B cell (primary cell): ENCODE results near the gene FAM76A. TPM values are rescaled to one million over a fixed set of nuclear protein-coding genes. Genes with fewer than 3 reads are reported as not detected.

Source experiments
- ATAC-seq: fragments of 200-7000 bp; cut with Tn5 transposase; one replicate; pipeline ENCODE4 v1.10.0; 2021; ENCODE audit warnings: low read depth, mild to moderate bottlenecking, moderate number of reproducible peaks, moderate library complexity
- CTCF ChIA-PET: fragments of 350-600 bp; sonication (Branson Sonifier 250); formaldehyde crosslinking; loops from one replicate; lab custom pipeline; 2021; ENCODE audit warnings: antibody characterized with exemption, inconsistent platforms; lab: Charles Lee
- POLR2A ChIA-PET: fragments of 350-600 bp; sonication (Branson Sonifier 250); formaldehyde crosslinking; loops from one replicate; lab custom pipeline; 2021; ENCODE audit warnings: antibody characterized with exemption; lab: Charles Lee
- DNase-seq: peaks from one replicate; pipeline ENCODE4 v3.0.0; 2013
- H2AFZ ChIP-seq: 2 replicates; pipeline ENCODE4 v1.6.1; 2012; ENCODE audit warnings: mild to moderate bottlenecking, low read depth, low read length; ENCODE audit not compliant: insufficient read depth, poor library complexity, severe bottlenecking
- H3K27ac ChIP-seq, 2 donors: 1 replicate in 1 of 2; 2 replicates in 1 of 2; pipeline ENCODE4 v1.5.1; 2012 to 2013; ENCODE audit warnings: low read length in 2 of 2, mild to moderate bottlenecking in 2 of 2, moderate library complexity in 1 of 2
- H3K27me3 ChIP-seq, 4 experiments: fragments of 200-600 bp in 1 of 4; sonication (generic) in 1 of 4; replicated peaks in 1 of 4; 1 replicate in 2 of 4; 2 replicates in 2 of 4; pipeline versions ENCODE4 v1.6.1 to v1.7.0; 2013 to 2016; ENCODE audit warnings: low read length in 3 of 4, mild to moderate bottlenecking in 2 of 4, mixed read lengths in 1 of 4, moderate library complexity in 1 of 4; ENCODE audit not compliant: insufficient read depth in 4 of 4, control insufficient read depth in 3 of 4; ENCODE audit errors: control extremely low read depth in 1 of 4
- H3K36me3 ChIP-seq, 2 experiments: replicated peaks in 1 of 2; 1 replicate in 1 of 2; 2 replicates in 1 of 2; pipeline versions ENCODE4 v1.6.1 to v1.7.1; 2013; ENCODE audit warnings: low read length in 1 of 2; ENCODE audit not compliant: insufficient read depth in 2 of 2, control insufficient read depth in 1 of 2; ENCODE audit errors: control extremely low read depth in 1 of 2, extremely low read depth in 1 of 2
- H3K4me1 ChIP-seq, 2 donors: fragments of 200-600 bp in 1 of 2; sonication (generic) in 1 of 2; 1 replicate in 1 of 2; 2 replicates in 1 of 2; pipeline versions ENCODE4 v1.5.1 to v1.6.1; 2013 to 2017; ENCODE audit warnings: low read length in 2 of 2; ENCODE audit not compliant: control insufficient read depth in 2 of 2, insufficient read depth in 2 of 2
- H3K4me2 ChIP-seq: replicated peaks from 2 replicates; pipeline ENCODE3; 2012; ENCODE audit warnings: mild to moderate bottlenecking, low read depth, low read length; ENCODE audit not compliant: poor library complexity, severe bottlenecking
- H3K4me3 ChIP-seq, 5 experiments: fragments of 200-600 bp in 1 of 5; sonication (generic) in 1 of 5; 1 replicate in 3 of 5; 2 replicates in 2 of 5; pipeline versions ENCODE4 v1.5.1 to v1.7.0; 2011 to 2016; ENCODE audit warnings: low read length in 4 of 5, mild to moderate bottlenecking in 4 of 5, low read depth in 2 of 5, control low read depth in 1 of 5, moderate library complexity in 1 of 5; ENCODE audit not compliant: insufficient read depth in 1 of 5; ENCODE audit errors: control extremely low read depth in 1 of 5, extremely low read depth in 1 of 5
- H3K79me2 ChIP-seq: fragments of 200-600 bp; sonication (generic); one replicate; pipeline ENCODE4 v1.6.0; 2016; ENCODE audit warnings: low read length; ENCODE audit not compliant: control insufficient read depth, insufficient read depth
- H3K9ac ChIP-seq: fragments of 200-600 bp; sonication (generic); 2 replicates; pipeline ENCODE4 v1.6.1; 2017; ENCODE audit warnings: mild to moderate bottlenecking, low read length, moderate library complexity
- H3K9me3 ChIP-seq, 3 donors: one replicate each; pipeline versions ENCODE4 v1.6.1 to v1.7.1; 2013; ENCODE audit warnings: low read length in 2 of 3; ENCODE audit not compliant: control insufficient read depth in 2 of 3, insufficient read depth in 1 of 3; ENCODE audit errors: control extremely low read depth in 1 of 3
- H4K20me1 ChIP-seq: 2 replicates; pipeline ENCODE4 v1.6.0; 2012; ENCODE audit warnings: mild to moderate bottlenecking, low read length; ENCODE audit not compliant: insufficient read depth, control insufficient read depth, poor library complexity, severe bottlenecking
- H3K27ac Mint-ChIP-seq: one replicate; pipeline ENCODE4 v1.8.0; 2021; ENCODE audit warnings: mixed read lengths
- H3K27me3 Mint-ChIP-seq: one replicate; pipeline ENCODE4 v1.8.0; 2021; ENCODE audit warnings: mixed read lengths
- H3K4me1 Mint-ChIP-seq: one replicate; pipeline ENCODE4 v1.8.0; 2021; ENCODE audit warnings: mixed read lengths
- H3K4me3 Mint-ChIP-seq: one replicate; pipeline ENCODE4 v1.8.0; 2021; ENCODE audit warnings: mixed read lengths
- H3K9me3 Mint-ChIP-seq: one replicate; pipeline ENCODE4 v1.8.0; 2022; ENCODE audit warnings: mixed read lengths; ENCODE audit not compliant: insufficient read depth
- EZH2 ChIP-seq: IDR thresholded peaks from 2 replicates; pipeline ENCODE4 v1.6.1; 2012; ENCODE audit warnings: borderline replicate concordance, low read depth, mild to moderate bottlenecking, moderate library complexity, low read length; ENCODE audit not compliant: insufficient read depth, poor library complexity, severe bottlenecking
- WGBS: methylation state at CpG from one replicate; pipeline ENCODE4 v1.1.5; 2013; ENCODE audit warnings: missing lambda C conversion rate; ENCODE audit not compliant: insufficient coverage; 5-methylcytosine and 5-hydroxymethylcytosine counted together
- intact Hi-C: fragments of 100-400 bp; cut with micrococcal nuclease; formaldehyde crosslinking; loops from one replicate; pipeline ENCODE4 v1.10.0; 2022
- polyA plus RNA-seq: library from polyadenylated mRNA; depleted of rRNA; stranded (reverse); fragments of >200 nt; gene quantifications from 2 replicates; pipeline ENCODE4 v1.2.3, GENCODE V29; 2012
- total RNA-seq, 2 donors: library from RNA; stranded (reverse); fragments of 120-200 nt in 1 of 2; gene quantifications; 1 replicate in 1 of 2; 2 replicates in 1 of 2; pipeline versions ENCODE4 v1.2.3 to v1.2.4, GENCODE V29; 2013 to 2022
- TF ChIP-seq, protein P1 (sequence below): fragments of 200-600 bp; IDR thresholded peaks from one replicate; pipeline ENCODE4 v1.8.0; 2022; ENCODE audit warnings: antibody characterized with exemption, mild to moderate bottlenecking

Gene FAM76A
- total and polyA plus RNA-seq, 2 donors (not counting 1 experiment from before 2014, with no cell fraction given) = 11.7 to 25.0 TPM

DNA sequence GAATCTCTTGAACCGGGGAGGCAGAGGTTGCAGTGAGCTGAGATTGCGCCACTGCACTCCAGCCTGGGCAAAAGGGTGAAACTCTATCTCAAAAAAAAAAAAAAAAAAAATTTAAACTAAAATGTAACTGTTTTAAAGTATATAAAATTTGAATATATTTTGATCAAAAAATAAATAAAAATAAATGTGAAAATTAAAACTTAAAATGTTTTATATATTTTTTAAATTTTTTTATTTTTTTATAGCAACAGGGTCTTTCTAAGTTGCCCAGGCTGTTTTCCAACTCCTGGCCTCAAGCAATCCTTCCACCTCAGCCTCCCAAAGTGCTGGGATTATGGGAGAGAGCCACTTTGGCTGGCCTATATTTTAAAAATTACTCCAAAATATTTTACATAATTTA, 15.2 kb upstream of the FAM76A start:
- no peak for ATAC-seq
- H3K4me3 Mint-ChIP-seq = no peak overlapping the region
- H3K27ac Mint-ChIP-seq = no peak overlapping the region
- no peaks in the 10 kb centered on the region for H3K4me1 ChIP-seq
- H4K20me1 ChIP-seq = no peaks in the 10 kb centered on the region
- H3K27me3 Mint-ChIP-seq = peaks cover 11% of the 10 kb centered on the region
- no peaks in the 10 kb centered on the region for H3K79me2 ChIP-seq
- no peak overlapping the region for H3K4me2 ChIP-seq
- no peak overlapping the region for H3K4me3 ChIP-seq
- H3K9me3 Mint-ChIP-seq = no peaks in the 10 kb centered on the region
- H3K36me3 ChIP-seq = no peaks in the 10 kb centered on the region
- H3K9me3 ChIP-seq = peaks cover 0 to 3% (median under 1%) of the 10 kb centered on the region in 3 donors
- no CpG with 5 or more reads among the region's 2 CpGs for WGBS
- H3K9ac ChIP-seq = no peak overlapping the region
- ChIA-PET CTCF (no interaction called here), POLR2A (no interaction called here)
- DNase-seq = no peak
- intact Hi-C loops = no loop called here
- H3K27me3 ChIP-seq = peaks cover 0 to 4% (median 0%) of the 10 kb centered on the region in 4 experiments
- H3K4me1 Mint-ChIP-seq = no peaks in the 10 kb centered on the region
- TF ChIP-seq, protein P1, sequence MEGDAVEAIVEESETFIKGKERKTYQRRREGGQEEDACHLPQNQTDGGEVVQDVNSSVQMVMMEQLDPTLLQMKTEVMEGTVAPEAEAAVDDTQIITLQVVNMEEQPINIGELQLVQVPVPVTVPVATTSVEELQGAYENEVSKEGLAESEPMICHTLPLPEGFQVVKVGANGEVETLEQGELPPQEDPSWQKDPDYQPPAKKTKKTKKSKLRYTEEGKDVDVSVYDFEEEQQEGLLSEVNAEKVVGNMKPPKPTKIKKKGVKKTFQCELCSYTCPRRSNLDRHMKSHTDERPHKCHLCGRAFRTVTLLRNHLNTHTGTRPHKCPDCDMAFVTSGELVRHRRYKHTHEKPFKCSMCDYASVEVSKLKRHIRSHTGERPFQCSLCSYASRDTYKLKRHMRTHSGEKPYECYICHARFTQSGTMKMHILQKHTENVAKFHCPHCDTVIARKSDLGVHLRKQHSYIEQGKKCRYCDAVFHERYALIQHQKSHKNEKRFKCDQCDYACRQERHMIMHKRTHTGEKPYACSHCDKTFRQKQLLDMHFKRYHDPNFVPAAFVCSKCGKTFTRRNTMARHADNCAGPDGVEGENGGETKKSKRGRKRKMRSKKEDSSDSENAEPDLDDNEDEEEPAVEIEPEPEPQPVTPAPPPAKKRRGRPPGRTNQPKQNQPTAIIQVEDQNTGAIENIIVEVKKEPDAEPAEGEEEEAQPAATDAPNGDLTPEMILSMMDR = no peak
- no peak overlapping the region for H2AFZ ChIP-seq
- H3K27ac ChIP-seq = no peak overlapping the region

DNA sequence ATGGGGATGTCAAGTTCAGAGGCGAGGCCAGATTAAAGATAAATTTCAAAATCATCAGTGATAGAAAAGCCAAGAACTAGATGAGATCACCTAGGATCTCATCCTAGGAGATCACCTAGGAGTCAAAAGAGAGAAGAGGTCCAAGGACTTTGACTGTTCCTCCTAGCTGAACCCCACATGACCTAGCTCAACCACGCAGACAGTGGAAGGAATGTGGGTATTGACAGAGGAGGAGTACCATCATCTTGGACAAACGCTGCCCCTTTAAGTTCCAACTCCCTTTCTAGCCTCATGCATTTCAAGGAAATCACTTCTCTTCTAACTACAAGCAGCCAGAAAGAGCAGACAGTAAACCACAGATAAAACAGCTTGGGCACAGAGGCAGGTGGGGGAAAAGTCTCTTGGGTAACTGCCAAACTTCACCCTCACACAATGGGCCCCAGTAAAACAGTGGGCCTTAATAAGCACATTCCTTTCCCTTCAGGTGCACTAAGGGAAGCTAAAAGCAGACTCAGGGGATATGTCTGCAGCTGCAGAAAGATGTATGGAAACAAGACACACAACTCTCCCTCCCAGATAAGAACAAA, 12.5 kb upstream of the FAM76A start:
- DNase-seq (no peak), ATAC-seq (no peak)
- Mint-ChIP-seq H3K4me1 (no peaks in the 10 kb centered on the region), H3K27me3 (peaks cover 27% of the 10 kb centered on the region), H3K9me3 (peaks cover 9% of the 10 kb centered on the region), H3K4me3 (no peak overlapping the region), H3K27ac (no peak overlapping the region)
- peaks cover 0 to 10% (median 3%) of the 10 kb centered on the region in 3 donors for H3K9me3 ChIP-seq
- 100% methylated on average over 1 of the region's 3 CpGs for WGBS
- H4K20me1 ChIP-seq = no peaks in the 10 kb centered on the region
- H3K36me3 ChIP-seq = no peaks in the 10 kb centered on the region
- H3K79me2 ChIP-seq = no peaks in the 10 kb centered on the region
- CTCF ChIA-PET = no interaction called here
- H3K9ac ChIP-seq = no peak overlapping the region
- no peak overlapping the region for H3K4me2 ChIP-seq
- no peaks in the 10 kb centered on the region for H3K4me1 ChIP-seq
- peaks cover 0 to 7% (median 0%) of the 10 kb centered on the region in 4 experiments for H3K27me3 ChIP-seq
- intact Hi-C loops = no loop called here
- POLR2A ChIA-PET = no interaction called here
- H3K27ac ChIP-seq = no peak overlapping the region
- no peak overlapping the region for H2AFZ ChIP-seq
- no peak for TF ChIP-seq EZH2
- TF ChIP-seq, protein P1 = no peak
- no peak overlapping the region for H3K4me3 ChIP-seq
